Stimulated activated effector memory CD8-positive, alpha-beta T cell treated with anti-CD3 and anti-CD28 coated beads, Interleukin-12 subunit alpha, Interleukin-12 subunit beta, amount 100 ng/mL, for 72 hours (primary cell): ENCODE data around the gene RAD51C.
"Not testable (repeated sequence)": the region's sequence is repeated elsewhere in the genome, so short reads cannot be mapped to it uniquely, and the experiment has no call there.

Source experiments
- ATAC-seq: fragments of 150-1000 bp; cut with Tn5 transposase; 2 replicates; pipeline ENCODE4 v1.10.0; 2021
- DNase-seq, 2 donors: peaks; one replicate each; pipeline ENCODE4 v3.0.0; 2021 to 2022; ENCODE audit warnings: low spot score in 2 of 2
- H3K27ac Mint-ChIP-seq: one replicate; pipeline ENCODE4 v1.8.0; 2022; ENCODE audit warnings: mild to moderate bottlenecking, mixed read lengths
- H3K36me3 Mint-ChIP-seq: one replicate; pipeline ENCODE4 v1.8.0; 2022; ENCODE audit warnings: mild to moderate bottlenecking, mixed read lengths
- H3K4me1 Mint-ChIP-seq: one replicate; pipeline ENCODE4 v1.8.0; 2022; ENCODE audit warnings: mixed read lengths
- H3K4me3 Mint-ChIP-seq: one replicate; pipeline ENCODE4 v1.8.0; 2022; ENCODE audit warnings: mild to moderate bottlenecking, mixed read lengths
- H3K9me3 Mint-ChIP-seq: one replicate; pipeline ENCODE4 v1.8.0; 2022; ENCODE audit warnings: mixed read lengths

Gene RAD51C

DNA sequence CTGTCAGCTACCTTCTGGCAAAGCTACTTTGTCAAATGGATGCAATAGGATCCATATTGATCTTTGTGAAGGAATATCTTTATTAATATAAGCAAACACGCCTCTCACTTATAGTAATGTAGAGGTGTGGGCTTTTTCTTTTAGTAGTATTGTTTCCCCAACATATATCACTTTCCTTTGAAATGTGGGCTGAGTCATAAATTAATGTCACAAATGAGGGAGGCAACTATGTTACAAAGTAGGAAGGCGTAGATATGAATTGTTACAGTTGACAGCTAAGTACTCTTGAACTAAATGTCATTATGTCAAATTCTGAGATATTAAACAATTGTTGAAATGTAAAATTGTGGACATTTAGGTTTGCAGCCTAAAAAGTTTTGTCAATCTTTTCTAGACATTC is 60.6 kb downstream of the RAD51C start:
- Mint-ChIP-seq H3K36me3 (peaks cover 5% of the 10 kb centered on the region), H3K27ac (no peak overlapping the region), H3K9me3 (no peaks in the 10 kb centered on the region), H3K4me1 (peaks cover 8% of the 10 kb centered on the region), H3K4me3 (no peak overlapping the region)
- ATAC-seq, result no peak
- DNase-seq, result no peak

GRCh38 chr17:58755269-58755576 is 62.8 kb downstream of the RAD51C start:
- Mint-ChIP-seq H3K4me1 (peaks cover 8% of the 10 kb centered on the region), H3K4me3 (peak overlapping the region; percentile 81), H3K9me3 (no peaks in the 10 kb centered on the region), H3K27ac (no peak overlapping the region), H3K36me3 (peaks cover 5% of the 10 kb centered on the region)
- ATAC-seq, result no peak
- no peak for DNase-seq

- H3K4me3 Mint-ChIP-seq, result peak within 1 kb of the TSS; percentile 81
- DNase-seq (peak; percentile 14 to 63), ATAC-seq (peak; percentile 83)
- H3K27ac Mint-ChIP-seq, result peak within 1 kb of the TSS; percentile 71
- peaks cover 5% of the 10 kb centered on the region for H3K36me3 Mint-ChIP-seq
- peaks cover 8% of the 10 kb centered on the region for H3K4me1 Mint-ChIP-seq
- no peaks in the 10 kb centered on the region for H3K9me3 Mint-ChIP-seq
Measured at GRCh38 chr17:58755577-58756245, 63.3 kb downstream of the RAD51C start, which contains the start of gene PPM1E. PPM1E (plus strand) TSS chr17:58755854.

- peak; percentile 44 for ATAC-seq
- Mint-ChIP-seq H3K9me3 (no peaks in the 10 kb centered on the region), H3K27ac (peak overlapping the region; percentile 71), H3K4me3 (peak overlapping the region; percentile 81), H3K4me1 (peaks cover 8% of the 10 kb centered on the region), H3K36me3 (peaks cover 5% of the 10 kb centered on the region)
- peak in 1 of 2 donors; percentile 50 for DNase-seq
Measured at GRCh38 chr17:58756246-58757161, 64.1 kb downstream of the RAD51C start.

DNA sequence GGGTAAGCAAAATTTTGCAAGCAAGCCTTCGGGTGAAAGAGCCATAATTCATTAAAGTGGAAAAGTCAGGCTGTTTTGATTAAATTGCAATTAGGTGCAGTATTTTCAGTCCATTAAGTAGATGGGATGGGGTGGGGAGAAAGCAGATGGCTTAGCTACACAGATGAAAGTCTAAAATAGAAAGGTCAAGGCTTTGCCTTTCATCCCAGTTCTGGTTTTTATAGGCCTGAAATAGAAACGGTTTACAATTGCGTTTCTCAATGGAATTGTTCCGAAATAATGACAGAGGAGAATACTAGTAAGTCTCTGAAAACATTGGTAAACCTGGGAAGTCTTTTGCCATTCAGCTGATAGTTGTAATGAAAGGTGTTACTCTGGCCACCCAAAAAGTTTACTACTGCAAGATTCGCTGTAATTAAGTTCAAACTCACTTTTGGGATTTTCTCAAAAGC is 64.8 kb downstream of the RAD51C start:
- peaks cover 8% of the 10 kb centered on the region for H3K4me1 Mint-ChIP-seq
- H3K36me3 Mint-ChIP-seq, result peaks cover 5% of the 10 kb centered on the region
- peak overlapping the region; percentile 81 for H3K4me3 Mint-ChIP-seq
- ATAC-seq (no peak), DNase-seq (no peak)
- H3K27ac Mint-ChIP-seq, result peak overlapping the region; percentile 71
- H3K9me3 Mint-ChIP-seq, result no peaks in the 10 kb centered on the region

DNA sequence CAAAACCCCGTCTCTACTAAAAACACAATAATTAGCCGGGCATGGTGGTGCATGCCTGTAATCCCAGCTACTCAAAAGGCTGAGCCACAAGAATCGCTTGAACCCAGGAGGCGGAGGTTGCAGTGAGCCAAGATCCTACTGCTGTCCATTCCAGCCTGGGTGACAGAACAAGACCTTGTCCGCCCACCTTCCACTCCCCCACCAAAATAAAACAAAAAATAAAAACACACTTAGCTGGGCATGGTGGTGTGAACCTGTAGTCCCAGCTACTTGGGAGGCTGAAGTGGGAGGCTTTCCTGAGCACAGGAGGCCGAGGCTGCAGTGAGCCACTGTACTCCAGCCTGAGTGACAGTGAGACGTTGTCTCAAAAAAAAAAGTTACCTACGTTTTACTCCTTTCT is 66.5 kb downstream of the RAD51C start:
- ATAC-seq (no peak), DNase-seq (no peak)
- Mint-ChIP-seq H3K36me3 (peaks cover 5% of the 10 kb centered on the region), H3K9me3 (no peaks in the 10 kb centered on the region), H3K27ac (no peak overlapping the region), H3K4me3 (no peak overlapping the region), H3K4me1 (peaks cover 8% of the 10 kb centered on the region)

- Mint-ChIP-seq H3K9me3 (no peaks in the 10 kb centered on the region), H3K27ac (no peak overlapping the region), H3K4me1 (peaks cover 8% of the 10 kb centered on the region), H3K36me3 (peaks cover 5% of the 10 kb centered on the region), H3K4me3 (no peak overlapping the region)
- ATAC-seq (no peak), DNase-seq (no peak)
Measured at GRCh38 chr17:58759522-58759921, 67.1 kb downstream of the RAD51C start.

DNA sequence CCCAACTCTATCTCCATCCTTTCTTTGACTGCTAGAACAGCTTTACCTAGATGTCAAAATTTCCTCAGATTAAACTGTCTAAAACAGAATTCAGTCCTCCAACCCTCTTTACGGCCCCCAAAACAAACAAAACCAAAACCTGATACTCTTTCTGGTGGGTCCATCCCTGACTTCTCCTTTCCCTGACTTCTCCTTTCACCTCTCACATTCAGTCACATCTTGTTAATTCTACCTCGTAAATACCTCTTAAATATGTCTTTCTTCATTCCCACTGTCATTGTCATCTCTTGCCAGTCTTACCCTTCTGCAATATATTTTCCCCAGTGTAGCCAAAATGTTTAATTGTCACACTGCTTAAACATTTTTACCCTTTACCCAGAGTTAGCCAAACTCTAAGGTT is 67.8 kb downstream of the RAD51C start:
- no peak for ATAC-seq
- Mint-ChIP-seq H3K9me3 (no peaks in the 10 kb centered on the region), H3K4me3 (no peak overlapping the region), H3K36me3 (peaks cover 5% of the 10 kb centered on the region), H3K27ac (no peak overlapping the region), H3K4me1 (peaks cover 8% of the 10 kb centered on the region)
- no peak for DNase-seq

DNA sequence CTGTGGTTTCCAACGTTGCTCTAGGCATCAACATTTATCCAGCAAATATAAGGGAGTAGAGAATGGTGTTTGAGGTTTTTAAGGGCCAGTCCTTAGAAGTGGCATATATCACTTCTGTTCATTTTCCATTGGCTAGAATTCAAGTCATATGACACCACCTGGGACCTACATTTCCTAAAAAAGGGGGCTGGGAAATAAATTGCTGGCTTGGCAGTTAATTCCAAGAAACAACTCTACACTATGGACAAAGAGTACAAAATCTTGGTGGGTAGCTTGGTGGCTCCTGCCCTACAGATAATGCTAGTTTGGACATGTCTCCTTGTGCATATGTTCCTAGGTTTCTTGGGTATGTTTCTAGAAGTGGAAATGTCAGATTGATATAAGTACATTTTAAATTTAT is 70.9 kb downstream of the RAD51C start:
- no peaks in the 10 kb centered on the region for H3K9me3 Mint-ChIP-seq
- no peaks in the 10 kb centered on the region for H3K4me1 Mint-ChIP-seq
- ATAC-seq (no peak), DNase-seq (no peak)
- H3K36me3 Mint-ChIP-seq, result no peaks in the 10 kb centered on the region
- H3K4me3 Mint-ChIP-seq, result no peak overlapping the region
- H3K27ac Mint-ChIP-seq, result no peak overlapping the region

DNA sequence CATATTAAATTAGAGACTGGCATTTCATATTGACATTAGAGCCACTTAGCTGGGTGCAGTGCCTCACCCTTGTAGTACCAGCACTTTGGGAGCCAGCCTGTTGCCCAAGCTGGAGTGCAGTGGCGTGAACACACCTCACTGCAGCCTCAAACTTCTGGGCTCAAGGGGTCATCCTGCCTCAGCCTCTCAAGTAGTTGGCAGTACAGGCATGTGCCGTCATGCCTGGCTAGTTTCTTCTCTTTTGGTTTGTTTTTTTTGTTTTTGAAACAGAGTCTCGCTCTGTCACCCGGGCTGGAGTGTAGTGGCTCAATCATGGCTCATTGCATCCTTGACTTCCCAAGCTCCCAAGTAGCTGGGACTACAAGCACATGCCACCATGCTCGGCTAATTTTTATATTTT is 72.0 kb downstream of the RAD51C start:
- no peaks in the 10 kb centered on the region for H3K4me1 Mint-ChIP-seq
- no peak overlapping the region for H3K4me3 Mint-ChIP-seq
- H3K9me3 Mint-ChIP-seq, result no peaks in the 10 kb centered on the region
- no peak overlapping the region for H3K27ac Mint-ChIP-seq
- ATAC-seq (no peak), DNase-seq (no peak)
- H3K36me3 Mint-ChIP-seq, result no peaks in the 10 kb centered on the region

DNA sequence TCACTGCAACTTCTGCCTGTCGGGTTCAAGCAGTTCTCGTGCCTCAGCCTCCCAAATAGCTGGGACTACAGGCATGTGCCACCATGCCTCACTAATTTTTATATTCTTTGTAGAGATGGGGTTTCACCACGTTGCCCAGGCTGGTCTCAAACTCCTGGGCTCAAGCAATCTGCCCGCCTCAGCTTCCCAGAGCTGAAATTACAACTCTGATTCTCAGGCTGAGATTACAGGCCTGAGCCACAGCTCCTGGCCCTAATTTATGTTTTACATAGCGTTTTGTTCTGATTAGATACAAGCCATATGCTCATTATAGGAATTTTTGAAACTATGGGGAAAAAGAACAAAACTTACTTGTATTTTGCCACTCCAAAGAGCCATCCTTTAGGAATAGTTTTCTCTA is 86.1 kb downstream of the RAD51C start:
- not testable (repeated sequence) for H3K27ac Mint-ChIP-seq, DNase-seq, H3K4me1 Mint-ChIP-seq, ATAC-seq, H3K36me3 Mint-ChIP-seq, H3K4me3 Mint-ChIP-seq, H3K9me3 Mint-ChIP-seq

DNA sequence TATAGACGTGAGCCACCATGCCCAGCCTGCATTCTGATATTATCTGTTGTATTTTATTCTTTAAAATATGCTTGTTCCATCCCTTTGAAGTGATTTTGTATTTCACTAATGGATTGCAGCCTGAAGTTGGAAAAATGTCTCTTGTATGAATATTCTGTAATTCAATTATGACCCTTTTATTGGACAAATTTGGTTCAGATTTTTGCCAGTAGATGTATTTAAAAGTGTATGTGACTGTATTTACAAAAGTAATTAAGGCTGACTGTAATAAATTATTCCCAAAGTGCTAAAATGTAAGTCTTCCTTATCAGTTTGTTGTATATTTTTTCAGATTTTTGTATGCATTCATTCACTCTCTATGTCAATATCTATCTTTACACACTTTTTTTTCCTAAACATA is 87.0 kb downstream of the RAD51C start:
- ATAC-seq (no peak), DNase-seq (no peak)
- Mint-ChIP-seq H3K36me3 (no peaks in the 10 kb centered on the region), H3K4me1 (no peaks in the 10 kb centered on the region), H3K27ac (no peak overlapping the region), H3K4me3 (no peak overlapping the region), H3K9me3 (no peaks in the 10 kb centered on the region)

DNA sequence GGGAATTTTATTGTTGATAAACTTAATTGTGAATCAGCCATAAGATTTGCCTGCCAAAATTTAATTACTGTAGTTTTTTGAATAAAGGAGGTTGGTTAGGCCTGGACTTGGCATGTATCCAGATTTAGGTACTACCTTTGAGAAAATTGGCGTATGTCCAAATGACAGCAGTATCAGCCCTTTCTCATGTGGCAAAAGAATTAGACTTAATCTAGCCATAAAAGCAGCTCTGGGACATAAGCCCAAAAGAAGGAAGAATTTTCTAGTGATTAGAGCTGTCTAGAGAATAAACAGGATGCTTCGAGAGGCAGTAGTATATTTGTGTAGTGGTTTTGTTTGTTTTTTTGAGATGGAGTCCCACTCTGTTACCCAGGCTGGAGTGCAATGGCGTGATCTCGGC is 91.0 kb downstream of the RAD51C start:
- Mint-ChIP-seq H3K4me1 (no peaks in the 10 kb centered on the region), H3K27ac (no peak overlapping the region), H3K36me3 (no peaks in the 10 kb centered on the region), H3K4me3 (no peak overlapping the region), H3K9me3 (no peaks in the 10 kb centered on the region)
- DNase-seq (no peak), ATAC-seq (no peak)

GRCh38 chr17:58785097-58785496 is 92.7 kb downstream of the RAD51C start:
- DNase-seq (no peak), ATAC-seq (no peak)
- Mint-ChIP-seq H3K27ac (no peak overlapping the region), H3K4me1 (no peaks in the 10 kb centered on the region), H3K4me3 (no peak overlapping the region), H3K9me3 (no peaks in the 10 kb centered on the region), H3K36me3 (no peaks in the 10 kb centered on the region)
